ENCODE results near the gene FBXL17. TPM values are rescaled to one million over a fixed set of nuclear protein-coding genes. Genes with fewer than 3 reads are reported as not detected.

The FBXL17 gene
- total RNA-seq, 4 donors from 2014 or later: 14.4 to 22.0 (median 16.6) TPM

GRCh38 chr5:107826311-107827000 is 555.4 kb downstream of the FBXL17 start:
- Histone ChIP-seq H3K4me3 (no peak overlapping the region), H3K36me3 (no peaks in the 10 kb centered on the region), H3K9me3 (no peaks in the 10 kb centered on the region), H3K4me1 (no peaks in the 10 kb centered on the region), H3K27me3 (no peaks in the 10 kb centered on the region), H3K27ac (replicated peaks in 1 of 4) (no peak overlapping the region)
- 85% methylated on average over 6 of the region's 6 CpGs for WGBS
- DNase-seq (ENCODE audit: extremely low spot score): peak; percentile 66
- intact Hi-C loops (cut with DNase I): no loop called here
- TF ChIP-seq POLR2A (IDR thresholded peaks at IDR 0.05; ENCODE audit: low read depth) (no peak), CTCF (IDR thresholded peaks at IDR 0.05) (no peak), POLR2AphosphoS5 (IDR thresholded peaks at IDR 0.05) (no peak), EP300 (IDR thresholded peaks at IDR 0.05) (no peak)

- Histone ChIP-seq H3K9me3 (no peaks in the 10 kb centered on the region), H3K27ac (replicated peaks in 1 of 4) (no peak overlapping the region), H3K4me3 (no peak overlapping the region), H3K4me1 (no peaks in the 10 kb centered on the region), H3K36me3 (no peaks in the 10 kb centered on the region), H3K27me3 (no peaks in the 10 kb centered on the region)
- DNase-seq (ENCODE audit: extremely low spot score): no peak
- TF ChIP-seq EP300 (IDR thresholded peaks at IDR 0.05) (no peak), POLR2AphosphoS5 (IDR thresholded peaks at IDR 0.05) (no peak), CTCF (IDR thresholded peaks at IDR 0.05) (no peak), POLR2A (IDR thresholded peaks at IDR 0.05; ENCODE audit: low read depth) (no peak)
- intact Hi-C loops (cut with DNase I): no loop called here
- WGBS: 71% methylated on average over 1 of the region's 1 CpG
Measured at GRCh38 chr5:107824821-107825220, 557.1 kb downstream of the FBXL17 start.

DNA sequence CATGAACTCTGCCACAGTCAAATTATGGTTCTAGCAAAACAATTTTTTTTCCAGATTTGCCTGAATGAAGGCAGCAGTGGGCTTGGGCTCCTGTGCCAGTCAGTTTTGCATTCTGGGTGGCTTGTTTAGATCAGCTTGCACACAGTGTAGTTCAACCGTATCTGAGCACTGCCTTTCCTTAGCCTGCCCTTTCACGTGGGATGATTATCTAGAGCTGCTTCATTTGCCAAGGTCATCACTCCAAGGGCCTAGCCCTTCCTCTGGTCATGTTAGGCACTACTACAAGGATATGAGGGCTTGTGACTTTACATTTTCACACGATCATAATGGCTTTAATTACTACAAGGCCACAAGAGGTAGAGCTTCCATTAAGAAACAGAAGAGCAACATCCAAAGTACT is 560.6 kb downstream of the FBXL17 start:
- Histone ChIP-seq H3K4me1 (no peaks in the 10 kb centered on the region), H3K27me3 (no peaks in the 10 kb centered on the region), H3K27ac (replicated peaks in 1 of 4) (no peak overlapping the region), H3K9me3 (no peaks in the 10 kb centered on the region), H3K4me3 (no peak overlapping the region), H3K36me3 (no peaks in the 10 kb centered on the region)
- intact Hi-C loops (cut with DNase I): no loop called here
- TF ChIP-seq CTCF (IDR thresholded peaks at IDR 0.05): no peak
- TF ChIP-seq EP300 (IDR thresholded peaks at IDR 0.05): no peak
- no peak for TF ChIP-seq POLR2AphosphoS5 (IDR thresholded peaks at IDR 0.05)
- no peak for TF ChIP-seq POLR2A (IDR thresholded peaks at IDR 0.05; ENCODE audit: low read depth)
- 86% methylated on average over 3 of the region's 3 CpGs for WGBS
- no peak for DNase-seq (ENCODE audit: extremely low spot score)

DNA sequence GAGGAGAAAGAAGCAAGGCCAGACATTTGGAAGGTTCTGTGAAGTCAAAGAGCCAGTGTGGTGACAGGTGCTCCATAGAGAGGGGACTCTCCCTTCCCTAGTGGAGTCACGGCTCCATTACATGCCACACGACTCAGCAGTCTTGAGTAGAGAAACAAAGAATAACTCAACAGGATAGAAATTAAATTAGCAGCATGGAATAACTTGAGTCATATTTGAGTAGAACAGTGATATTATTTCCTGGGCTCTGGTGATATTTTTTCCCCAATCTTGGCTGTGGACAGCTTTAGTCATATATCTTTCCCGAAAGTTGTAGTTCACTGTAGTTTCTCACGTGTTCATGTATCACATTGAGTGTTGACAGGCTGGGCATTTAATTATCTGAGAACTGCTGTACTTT is 561.5 kb downstream of the FBXL17 start:
- 80% methylated on average over 4 of the region's 4 CpGs for WGBS
- H3K4me3 ChIP-seq: no peak overlapping the region
- intact Hi-C loops (cut with DNase I): no loop called here
- H3K36me3 ChIP-seq: no peaks in the 10 kb centered on the region
- DNase-seq (ENCODE audit: extremely low spot score): no peak
- TF ChIP-seq POLR2A (IDR thresholded peaks at IDR 0.05; ENCODE audit: low read depth) (no peak), EP300 (IDR thresholded peaks at IDR 0.05) (no peak)
- no peaks in the 10 kb centered on the region for H3K4me1 ChIP-seq
- H3K9me3 ChIP-seq: no peaks in the 10 kb centered on the region
- H3K27me3 ChIP-seq: no peaks in the 10 kb centered on the region
- H3K27ac ChIP-seq (replicated peaks in 1 of 4): no peak overlapping the region

GRCh38 chr5:107817951-107818350 is 563.9 kb downstream of the FBXL17 start:
- Histone ChIP-seq H3K36me3 (no peaks in the 10 kb centered on the region), H3K27me3 (no peaks in the 10 kb centered on the region), H3K27ac (replicated peaks in 1 of 4) (no peak overlapping the region), H3K9me3 (no peaks in the 10 kb centered on the region), H3K4me3 (no peak overlapping the region), H3K4me1 (no peaks in the 10 kb centered on the region)
- no peak for DNase-seq (ENCODE audit: extremely low spot score)
- intact Hi-C loops (cut with DNase I): no loop called here
- TF ChIP-seq POLR2AphosphoS5 (IDR thresholded peaks at IDR 0.05): no peak
- no peak for TF ChIP-seq CTCF (IDR thresholded peaks at IDR 0.05)
- TF ChIP-seq EP300 (IDR thresholded peaks at IDR 0.05): no peak
- no peak for TF ChIP-seq POLR2A (IDR thresholded peaks at IDR 0.05; ENCODE audit: low read depth)
- WGBS: 92% methylated on average over 2 of the region's 2 CpGs

Data from esophagus muscularis mucosa (tissue), 4 donors.